ENCODE measurements around the gene CERS6. TPM values are rescaled to one million over a fixed set of nuclear protein-coding genes. Genes with fewer than 3 reads are reported as not detected.

The CERS6 gene
- total RNA-seq, 1 experiment from 2014 or later, result 30.3 TPM

DNA sequence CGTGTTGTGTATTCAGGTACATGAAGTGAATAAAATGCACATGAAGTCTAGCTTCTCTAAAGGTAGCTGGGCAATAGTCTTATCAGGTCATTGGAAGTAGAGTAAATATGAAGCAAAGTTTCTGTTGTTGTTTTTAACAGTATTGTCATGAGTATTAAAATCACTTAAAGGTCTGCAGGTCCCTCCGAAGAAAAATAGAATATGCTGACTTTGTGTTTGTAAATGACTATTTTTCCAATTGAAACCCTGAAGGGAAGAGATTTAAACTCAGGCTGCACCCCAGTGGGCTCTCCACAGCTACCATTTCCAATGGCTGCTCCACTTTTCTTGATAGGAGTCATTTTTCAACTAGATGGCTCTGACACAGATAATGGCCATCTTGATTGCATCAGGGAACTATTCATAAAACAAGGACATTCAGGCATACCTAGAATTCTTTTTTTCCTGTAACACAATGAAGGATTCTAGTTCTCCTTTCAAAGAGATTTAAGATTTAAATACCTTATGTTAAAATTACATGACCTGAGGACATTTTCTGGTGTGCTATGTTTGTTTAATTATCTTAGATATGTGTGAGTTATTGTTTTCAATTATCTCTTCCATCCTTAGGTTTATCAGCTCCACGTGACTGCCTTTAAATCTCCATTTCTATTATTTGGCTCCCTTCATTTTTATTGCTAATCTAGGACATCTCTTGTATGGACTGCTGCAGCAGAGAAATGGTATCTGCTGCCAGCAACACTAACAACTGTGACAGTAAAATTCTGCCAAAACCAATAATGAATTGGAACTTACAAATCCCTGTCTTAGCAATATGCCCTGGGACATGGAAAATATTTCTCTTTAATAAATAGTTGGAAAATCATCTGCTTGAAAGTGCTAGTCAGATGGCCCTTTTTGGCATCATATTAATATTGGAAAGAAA lies 197.2 kb downstream of the CERS6 start:
- no peak overlapping the region for H3K27ac ChIP-seq (ENCODE audit: low read length)
- TF ChIP-seq SIN3A (IDR thresholded peaks at IDR 0.05; ENCODE audit: borderline replicate concordance, insufficient read depth, low read depth, low read length) (no peak), TCF7L2 (IDR thresholded peaks at IDR 0.05; ENCODE audit: low read depth, low read length) (no peak), POLR2AphosphoS5 (IDR thresholded peaks at IDR 0.05; ENCODE audit: low read depth, low read length) (no peak)
- TF ChIP-seq, protein P1, sequence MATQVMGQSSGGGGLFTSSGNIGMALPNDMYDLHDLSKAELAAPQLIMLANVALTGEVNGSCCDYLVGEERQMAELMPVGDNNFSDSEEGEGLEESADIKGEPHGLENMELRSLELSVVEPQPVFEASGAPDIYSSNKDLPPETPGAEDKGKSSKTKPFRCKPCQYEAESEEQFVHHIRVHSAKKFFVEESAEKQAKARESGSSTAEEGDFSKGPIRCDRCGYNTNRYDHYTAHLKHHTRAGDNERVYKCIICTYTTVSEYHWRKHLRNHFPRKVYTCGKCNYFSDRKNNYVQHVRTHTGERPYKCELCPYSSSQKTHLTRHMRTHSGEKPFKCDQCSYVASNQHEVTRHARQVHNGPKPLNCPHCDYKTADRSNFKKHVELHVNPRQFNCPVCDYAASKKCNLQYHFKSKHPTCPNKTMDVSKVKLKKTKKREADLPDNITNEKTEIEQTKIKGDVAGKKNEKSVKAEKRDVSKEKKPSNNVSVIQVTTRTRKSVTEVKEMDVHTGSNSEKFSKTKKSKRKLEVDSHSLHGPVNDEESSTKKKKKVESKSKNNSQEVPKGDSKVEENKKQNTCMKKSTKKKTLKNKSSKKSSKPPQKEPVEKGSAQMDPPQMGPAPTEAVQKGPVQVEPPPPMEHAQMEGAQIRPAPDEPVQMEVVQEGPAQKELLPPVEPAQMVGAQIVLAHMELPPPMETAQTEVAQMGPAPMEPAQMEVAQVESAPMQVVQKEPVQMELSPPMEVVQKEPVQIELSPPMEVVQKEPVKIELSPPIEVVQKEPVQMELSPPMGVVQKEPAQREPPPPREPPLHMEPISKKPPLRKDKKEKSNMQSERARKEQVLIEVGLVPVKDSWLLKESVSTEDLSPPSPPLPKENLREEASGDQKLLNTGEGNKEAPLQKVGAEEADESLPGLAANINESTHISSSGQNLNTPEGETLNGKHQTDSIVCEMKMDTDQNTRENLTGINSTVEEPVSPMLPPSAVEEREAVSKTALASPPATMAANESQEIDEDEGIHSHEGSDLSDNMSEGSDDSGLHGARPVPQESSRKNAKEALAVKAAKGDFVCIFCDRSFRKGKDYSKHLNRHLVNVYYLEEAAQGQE (IDR thresholded peaks at IDR 0.05; ENCODE audit: insufficient read depth in 1 of 2, low read depth in 2 of 2, low read length in 1 of 2), result no peak
- TF ChIP-seq, protein P2, sequence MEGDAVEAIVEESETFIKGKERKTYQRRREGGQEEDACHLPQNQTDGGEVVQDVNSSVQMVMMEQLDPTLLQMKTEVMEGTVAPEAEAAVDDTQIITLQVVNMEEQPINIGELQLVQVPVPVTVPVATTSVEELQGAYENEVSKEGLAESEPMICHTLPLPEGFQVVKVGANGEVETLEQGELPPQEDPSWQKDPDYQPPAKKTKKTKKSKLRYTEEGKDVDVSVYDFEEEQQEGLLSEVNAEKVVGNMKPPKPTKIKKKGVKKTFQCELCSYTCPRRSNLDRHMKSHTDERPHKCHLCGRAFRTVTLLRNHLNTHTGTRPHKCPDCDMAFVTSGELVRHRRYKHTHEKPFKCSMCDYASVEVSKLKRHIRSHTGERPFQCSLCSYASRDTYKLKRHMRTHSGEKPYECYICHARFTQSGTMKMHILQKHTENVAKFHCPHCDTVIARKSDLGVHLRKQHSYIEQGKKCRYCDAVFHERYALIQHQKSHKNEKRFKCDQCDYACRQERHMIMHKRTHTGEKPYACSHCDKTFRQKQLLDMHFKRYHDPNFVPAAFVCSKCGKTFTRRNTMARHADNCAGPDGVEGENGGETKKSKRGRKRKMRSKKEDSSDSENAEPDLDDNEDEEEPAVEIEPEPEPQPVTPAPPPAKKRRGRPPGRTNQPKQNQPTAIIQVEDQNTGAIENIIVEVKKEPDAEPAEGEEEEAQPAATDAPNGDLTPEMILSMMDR (IDR thresholded peaks at IDR 0.05), result no peak
- H3K27me3 ChIP-seq (ENCODE audit: control insufficient read depth, insufficient read depth, low read length), result no peaks in the 10 kb centered on the region
- H3K4me3 ChIP-seq (ENCODE audit: low read depth in 2 of 2, low read length in 2 of 2), result no peak overlapping the region
- ChIA-PET CTCF (interaction anchor here (0.7 kb wide), 2 partner anchors 53 to 304 kb away, joined by 3 to 8 read pairs; no protein-coding TSS in a partner anchor), POLR2A (no interaction called here)
- DNase-seq (ENCODE audit: low read depth, low spot score) (no peak), ATAC-seq (no peak)
- in situ Hi-C loops (cut with HindIII; ENCODE audit: low pct_unique_long_range_greater_than_20kb, low sequenced_read_pairs), result no loop called here
- H3K9me3 ChIP-seq (ENCODE audit: control insufficient read depth, insufficient read depth, low read depth, low read length), result no peaks in the 10 kb centered on the region
- intact Hi-C loops (cut with micrococcal nuclease; ENCODE audit: unreplicated experiment), result no loop called here
- no peaks in the 10 kb centered on the region for H3K4me1 ChIP-seq (ENCODE audit: control insufficient read depth, insufficient read depth, low read length)
- no peaks in the 10 kb centered on the region for H3K36me3 ChIP-seq (ENCODE audit: control insufficient read depth, insufficient read depth, low read length)
- no TSS peak for BruUV-seq (replicated peaks)

DNA sequence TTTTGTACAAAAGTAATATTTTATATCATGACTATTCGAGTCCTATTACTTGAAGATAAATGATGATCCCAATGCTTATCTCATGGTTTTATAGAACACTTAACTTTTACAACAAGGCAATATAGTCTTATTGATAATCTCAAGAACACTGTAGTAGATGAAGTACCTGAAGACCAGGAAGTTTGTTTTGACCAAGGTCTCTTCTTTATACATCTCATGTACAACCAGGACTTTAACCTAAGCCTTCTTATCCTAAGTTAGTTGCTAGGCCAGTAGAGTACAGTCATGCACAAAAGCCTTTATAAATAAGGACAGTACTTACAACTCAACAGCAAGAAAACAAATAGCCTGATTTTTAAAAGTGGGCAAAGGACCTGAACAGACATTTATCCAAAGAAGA lies 198.6 kb downstream of the CERS6 start:
- no peak overlapping the region for H3K4me3 ChIP-seq (ENCODE audit: low read depth in 2 of 2, low read length in 2 of 2)
- no peaks in the 10 kb centered on the region for H3K9me3 ChIP-seq (ENCODE audit: control insufficient read depth, insufficient read depth, low read depth, low read length)
- CTCF ChIA-PET, result no interaction called here
- no peak overlapping the region for H3K27ac ChIP-seq (ENCODE audit: low read length)
- no TSS peak for BruUV-seq (replicated peaks)
- no peaks in the 10 kb centered on the region for H3K36me3 ChIP-seq (ENCODE audit: control insufficient read depth, insufficient read depth, low read length)
- DNase-seq (ENCODE audit: low read depth, low spot score) (no peak), ATAC-seq (no peak)
- in situ Hi-C loops (cut with HindIII; ENCODE audit: low pct_unique_long_range_greater_than_20kb, low sequenced_read_pairs), result no loop called here
- no peaks in the 10 kb centered on the region for H3K27me3 ChIP-seq (ENCODE audit: control insufficient read depth, insufficient read depth, low read length)
- TF ChIP-seq, protein P2 (IDR thresholded peaks at IDR 0.05), result no peak
- TF ChIP-seq, protein P1 (IDR thresholded peaks at IDR 0.05; ENCODE audit: insufficient read depth in 1 of 2, low read depth in 2 of 2, low read length in 1 of 2), result no peak
- TF ChIP-seq POLR2AphosphoS5 (IDR thresholded peaks at IDR 0.05; ENCODE audit: low read depth, low read length), result no peak
- no peak for TF ChIP-seq SIN3A (IDR thresholded peaks at IDR 0.05; ENCODE audit: borderline replicate concordance, insufficient read depth, low read depth, low read length)
- TF ChIP-seq TCF7L2 (IDR thresholded peaks at IDR 0.05; ENCODE audit: low read depth, low read length), result no peak
- intact Hi-C loops (cut with micrococcal nuclease; ENCODE audit: unreplicated experiment), result no loop called here
- POLR2A ChIA-PET, result no interaction called here
- H3K4me1 ChIP-seq (ENCODE audit: control insufficient read depth, insufficient read depth, low read length), result no peaks in the 10 kb centered on the region
